ENCODE data around the gene CMBL. TPM values are rescaled to one million over a fixed set of nuclear protein-coding genes. Genes with fewer than 3 reads are reported as not detected.

CMBL gene
- total and polyA plus RNA-seq, 2 of the 13 experiments (the other 11 are each of a cell fraction or from before 2014, with no cell fraction given), result 11.5 to 17.0 TPM

GRCh38 chr5:10307206-10308148 is at the start of gene CMBL (continued):
- TF ChIP-seq MLXIP (CRISPR knock-in tag; IDR thresholded peaks at IDR 0.05; ENCODE audit: borderline replicate concordance) (no peak), ZNF619 (CRISPR knock-in tag; IDR thresholded peaks at IDR 0.05) (no peak), MED13 (CRISPR knock-in tag; IDR thresholded peaks at IDR 0.05) (no peak), PRDM15 (CRISPR knock-in tag; IDR thresholded peaks at IDR 0.05) (no peak), SRSF4 (IDR thresholded peaks at IDR 0.05; ENCODE audit: low read depth, low read length, poor library complexity, severe bottlenecking) (no peak), BHLHE40 (IDR thresholded peaks at IDR 0.05; ENCODE audit: low read length) (no peak), KDM4B (CRISPR knock-in tag; IDR thresholded peaks at IDR 0.05) (no peak), DBP (CRISPR knock-in tag; IDR thresholded peaks at IDR 0.05; ENCODE audit: not compliant biosample characterization) (peak; percentile 46), ZSCAN25 (CRISPR knock-in tag; IDR thresholded peaks at IDR 0.05) (peak; percentile 77; the same call in 1 of the 2 replicates), NFE2 (CRISPR knock-in tag; IDR thresholded peaks at IDR 0.05) (no peak), CSRNP2 (CRISPR knock-in tag; conservative IDR thresholded peaks at IDR 0.05; ENCODE audit: low read depth) (0 out of 2 replicates have a peak, but pooled peaks have one; percentile 21), ZNF850 (CRISPR knock-in tag; conservative IDR thresholded peaks at IDR 0.05) (no peak), MEF2D (CRISPR knock-in tag; IDR thresholded peaks at IDR 0.05) (no peak), ZNF121 (CRISPR knock-in tag; IDR thresholded peaks at IDR 0.05) (0 out of 2 replicates have a peak, but pooled peaks have one; percentile 10), NFYC (CRISPR knock-in tag; IDR thresholded peaks at IDR 0.05) (no peak), ZNF678 (CRISPR knock-in tag; IDR thresholded peaks at IDR 0.05) (no peak)

Measured in HepG2 (cell line).